Astrocyte (in vitro differentiated cells and primary cell): Measurements from ENCODE around the gene HOXB4.

ENCODE experiments used
- EZH2 ChIP-seq: IDR thresholded peaks from 2 replicates; pipeline ENCODE4 v1.6.1; 2012; ENCODE audit warnings: mild to moderate bottlenecking, low read length, inconsistent platforms; ENCODE audit not compliant: insufficient read depth
- TF ChIP-seq, protein P1 (sequence below): IDR thresholded peaks from 2 replicates; pipeline ENCODE4 v1.5.1; 2011; ENCODE audit warnings: low read depth, mild to moderate bottlenecking, inconsistent platforms, low read length, moderate library complexity; ENCODE audit not compliant: insufficient read depth

DNA sequence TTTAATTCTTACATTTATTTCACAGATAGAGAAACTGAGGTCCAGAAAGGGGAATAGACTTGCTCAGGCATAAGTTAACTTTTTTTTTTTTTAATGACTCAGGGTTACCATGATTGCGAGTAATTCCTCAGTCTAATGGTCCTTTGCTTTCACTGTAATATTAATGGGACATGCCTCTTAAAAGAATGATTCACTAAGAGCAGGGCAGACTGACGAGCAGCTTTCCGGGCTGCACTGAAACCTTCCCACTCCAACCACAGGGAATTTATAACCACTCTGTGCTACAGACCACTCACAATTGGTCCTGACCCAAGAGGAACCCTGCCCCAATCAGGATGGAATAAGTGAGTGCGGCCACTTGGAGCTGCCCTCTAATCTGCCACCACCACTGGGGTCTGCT is 39.0 kb downstream of the HOXB4 start:
- TF ChIP-seq, protein P1, sequence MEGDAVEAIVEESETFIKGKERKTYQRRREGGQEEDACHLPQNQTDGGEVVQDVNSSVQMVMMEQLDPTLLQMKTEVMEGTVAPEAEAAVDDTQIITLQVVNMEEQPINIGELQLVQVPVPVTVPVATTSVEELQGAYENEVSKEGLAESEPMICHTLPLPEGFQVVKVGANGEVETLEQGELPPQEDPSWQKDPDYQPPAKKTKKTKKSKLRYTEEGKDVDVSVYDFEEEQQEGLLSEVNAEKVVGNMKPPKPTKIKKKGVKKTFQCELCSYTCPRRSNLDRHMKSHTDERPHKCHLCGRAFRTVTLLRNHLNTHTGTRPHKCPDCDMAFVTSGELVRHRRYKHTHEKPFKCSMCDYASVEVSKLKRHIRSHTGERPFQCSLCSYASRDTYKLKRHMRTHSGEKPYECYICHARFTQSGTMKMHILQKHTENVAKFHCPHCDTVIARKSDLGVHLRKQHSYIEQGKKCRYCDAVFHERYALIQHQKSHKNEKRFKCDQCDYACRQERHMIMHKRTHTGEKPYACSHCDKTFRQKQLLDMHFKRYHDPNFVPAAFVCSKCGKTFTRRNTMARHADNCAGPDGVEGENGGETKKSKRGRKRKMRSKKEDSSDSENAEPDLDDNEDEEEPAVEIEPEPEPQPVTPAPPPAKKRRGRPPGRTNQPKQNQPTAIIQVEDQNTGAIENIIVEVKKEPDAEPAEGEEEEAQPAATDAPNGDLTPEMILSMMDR: no peak
- TF ChIP-seq EZH2: no peak
